Upper lobe of right lung (tissue), 1 donor: Measurements from ENCODE around the gene INPP5J. TPM values are rescaled to one million over a fixed set of nuclear protein-coding genes. Genes with fewer than 3 reads are reported as not detected.
"Not testable (repeated sequence)": the region's sequence is repeated elsewhere in the genome, so short reads cannot be mapped to it uniquely, and the experiment has no call there.

Experiments
- ATAC-seq: fragments of 200-7000 bp; cut with Tn5 transposase; one replicate; pipeline ENCODE4 v1.9.1; 2020; ENCODE audit warnings: mild to moderate bottlenecking, moderate library complexity
- DNase-seq: peaks from one replicate; pipeline ENCODE4 v3.0.0-alpha.2; 2020
- H3K27ac ChIP-seq: fragments of 200-600 bp; one replicate; pipeline ENCODE4 v1.8.0; 2022
- H3K27me3 ChIP-seq: fragments of 200-600 bp; one replicate; pipeline ENCODE4 v1.8.0; 2022; ENCODE audit warnings: mild to moderate bottlenecking
- H3K36me3 ChIP-seq: fragments of 200-600 bp; one replicate; pipeline ENCODE4 v1.8.0; 2022
- H3K4me1 ChIP-seq: fragments of 200-600 bp; one replicate; pipeline ENCODE4 v1.8.0; 2022
- H3K4me3 ChIP-seq: fragments of 200-600 bp; one replicate; pipeline ENCODE4 v1.8.0; 2022; ENCODE audit warnings: mild to moderate bottlenecking
- H3K9me3 ChIP-seq: fragments of 200-600 bp; one replicate; pipeline ENCODE4 v1.8.0; 2022
- CTCF ChIP-seq: fragments of 200-600 bp; IDR thresholded peaks from one replicate; pipeline ENCODE4 v1.8.0; 2022; ENCODE audit warnings: antibody characterized with exemption
- intact Hi-C: fragments of 100-400 bp; cut with DNase I; formaldehyde crosslinking; loops from one replicate; pipeline ENCODE4 v1.11.0; 2022
- total RNA-seq: library from RNA; stranded (reverse); fragmentation: NEBNext Ultra II Directional; extraction: Animal tissue kit (Norgen Biotek cat#: 25700); gene quantifications from one replicate; pipeline ENCODE4 v1.2.1, GENCODE V29; 2021
- donor health status: DM: no; HTN: yes; CAD: no; lungs with severe emphysema.

INPP5J gene
- total RNA-seq, 1 donor from 2014 or later = 4.5 TPM

GRCh38 chr22:31107894-31108218 lies 14.9 kb upstream of the INPP5J start:
- peaks cover 17% of the 10 kb centered on the region for H3K36me3 ChIP-seq
- H3K9me3 ChIP-seq = no peaks in the 10 kb centered on the region
- TF ChIP-seq CTCF = no peak
- H3K4me1 ChIP-seq = peaks cover 16% of the 10 kb centered on the region
- H3K27me3 ChIP-seq = no peaks in the 10 kb centered on the region
- no peak for ATAC-seq
- DNase-seq = no peak
- H3K27ac ChIP-seq = peak overlapping the region; percentile 67
- peak overlapping the region; percentile 69 for H3K4me3 ChIP-seq
- intact Hi-C loops = no loop called here

- H3K27ac ChIP-seq, H3K4me3 ChIP-seq, ATAC-seq, H3K27me3 ChIP-seq, H3K9me3 ChIP-seq, intact Hi-C loops, H3K36me3 ChIP-seq, DNase-seq, H3K4me1 ChIP-seq: not testable (repeated sequence)
Measured at GRCh38 chr22:31112547-31113091, 10.1 kb upstream of the INPP5J start.

- no peaks in the 10 kb centered on the region for H3K36me3 ChIP-seq
- H3K9me3 ChIP-seq = no peaks in the 10 kb centered on the region
- intact Hi-C loops = no loop called here
- peaks cover 3% of the 10 kb centered on the region for H3K4me1 ChIP-seq
- H3K27me3 ChIP-seq = no peaks in the 10 kb centered on the region
- no peak for DNase-seq
- no peak overlapping the region for H3K4me3 ChIP-seq
- H3K27ac ChIP-seq = no peak overlapping the region
- ATAC-seq = no peak
- TF ChIP-seq CTCF = no peak
Measured at GRCh38 chr22:31118046-31118820, 4.5 kb upstream of the INPP5J start.

GRCh38 chr22:31119026-31119717 lies 3.6 kb upstream of the INPP5J start:
- Histone ChIP-seq H3K27me3 (no peaks in the 10 kb centered on the region), H3K4me3 (no peak overlapping the region), H3K27ac (no peak overlapping the region), H3K36me3 (no peaks in the 10 kb centered on the region), H3K9me3 (no peaks in the 10 kb centered on the region), H3K4me1 (peaks cover 3% of the 10 kb centered on the region)
- TF ChIP-seq CTCF = no peak
- no peak for DNase-seq
- no peak for ATAC-seq
- intact Hi-C loops = no loop called here

- H3K27ac ChIP-seq = no peak overlapping the region
- H3K27me3 ChIP-seq = no peaks in the 10 kb centered on the region
- H3K9me3 ChIP-seq = no peaks in the 10 kb centered on the region
- TF ChIP-seq CTCF = no peak
- H3K4me3 ChIP-seq = no peak overlapping the region
- intact Hi-C loops = no loop called here
- no peak for DNase-seq
- no peak for ATAC-seq
- no peaks in the 10 kb centered on the region for H3K36me3 ChIP-seq
- peaks cover 3% of the 10 kb centered on the region for H3K4me1 ChIP-seq
Measured at GRCh38 chr22:31120230-31120629, 2.5 kb upstream of the INPP5J start.

- DNase-seq = no peak
- no peak for ATAC-seq
- TF ChIP-seq CTCF = no peak
- Histone ChIP-seq H3K4me3 (no peak overlapping the region), H3K9me3 (no peaks in the 10 kb centered on the region), H3K4me1 (peaks cover 3% of the 10 kb centered on the region), H3K27ac (no peak overlapping the region), H3K27me3 (no peaks in the 10 kb centered on the region), H3K36me3 (no peaks in the 10 kb centered on the region)
- intact Hi-C loops = no loop called here
Measured at GRCh38 chr22:31120642-31121041, 2.1 kb upstream of the INPP5J start.
